Upper lobe of right lung (tissue), 1 donor: ENCODE measurements around the gene AFAP1L2. TPM values are rescaled to one million over a fixed set of nuclear protein-coding genes. Genes with fewer than 3 reads are reported as not detected.

ENCODE experiments used
- ATAC-seq: fragments of 200-7000 bp; cut with Tn5 transposase; one replicate; pipeline ENCODE4 v1.9.1; 2020; ENCODE audit warnings: mild to moderate bottlenecking, moderate library complexity
- DNase-seq: peaks from one replicate; pipeline ENCODE4 v3.0.0-alpha.2; 2020
- H3K27ac ChIP-seq: fragments of 200-600 bp; one replicate; pipeline ENCODE4 v1.8.0; 2022
- H3K27me3 ChIP-seq: fragments of 200-600 bp; one replicate; pipeline ENCODE4 v1.8.0; 2022; ENCODE audit warnings: mild to moderate bottlenecking
- H3K36me3 ChIP-seq: fragments of 200-600 bp; one replicate; pipeline ENCODE4 v1.8.0; 2022
- H3K4me1 ChIP-seq: fragments of 200-600 bp; one replicate; pipeline ENCODE4 v1.8.0; 2022
- H3K4me3 ChIP-seq: fragments of 200-600 bp; one replicate; pipeline ENCODE4 v1.8.0; 2022; ENCODE audit warnings: mild to moderate bottlenecking
- H3K9me3 ChIP-seq: fragments of 200-600 bp; one replicate; pipeline ENCODE4 v1.8.0; 2022
- CTCF ChIP-seq: fragments of 200-600 bp; IDR thresholded peaks from one replicate; pipeline ENCODE4 v1.8.0; 2022; ENCODE audit warnings: antibody characterized with exemption
- intact Hi-C: fragments of 100-400 bp; cut with DNase I; formaldehyde crosslinking; loops from one replicate; pipeline ENCODE4 v1.11.0; 2022
- total RNA-seq: library from RNA; stranded (reverse); fragmentation: NEBNext Ultra II Directional; extraction: Animal tissue kit (Norgen Biotek cat#: 25700); gene quantifications from one replicate; pipeline ENCODE4 v1.2.1, GENCODE V29; 2021
- donor health status: DM: no; HTN: yes; CAD: no; lungs with severe emphysema.

Gene AFAP1L2
- total RNA-seq, 1 donor from 2014 or later, result 10.1 TPM

- Histone ChIP-seq H3K9me3 (no peaks in the 10 kb centered on the region), H3K4me1 (peaks cover 21% of the 10 kb centered on the region), H3K27ac (no peak overlapping the region), H3K4me3 (no peak overlapping the region), H3K27me3 (no peaks in the 10 kb centered on the region), H3K36me3 (no peaks in the 10 kb centered on the region)
- ATAC-seq (no peak), DNase-seq (no peak)
- TF ChIP-seq CTCF, result no peak
- intact Hi-C loops, result no loop called here
Observed at GRCh38 chr10:114372179-114372578, 32.1 kb downstream of the AFAP1L2 start.

GRCh38 chr10:114370966-114371365, 33.3 kb downstream of the AFAP1L2 start:
- H3K4me1 ChIP-seq, result peaks cover 23% of the 10 kb centered on the region
- intact Hi-C loops, result no loop called here
- H3K9me3 ChIP-seq, result no peaks in the 10 kb centered on the region

GRCh38 chr10:114370199-114370598, 34.1 kb downstream of the AFAP1L2 start:
- no peaks in the 10 kb centered on the region for H3K9me3 ChIP-seq
- ATAC-seq (peak; percentile 67), DNase-seq (no peak)
- no peak for TF ChIP-seq CTCF
- H3K27ac ChIP-seq, result no peak overlapping the region
- no peak overlapping the region for H3K4me3 ChIP-seq
- H3K4me1 ChIP-seq, result peaks cover 19% of the 10 kb centered on the region
- H3K27me3 ChIP-seq, result no peaks in the 10 kb centered on the region
- intact Hi-C loops, result no loop called here
- no peaks in the 10 kb centered on the region for H3K36me3 ChIP-seq

More at GRCh38 chr10:114370966-114371365, 33.3 kb downstream of the AFAP1L2 start:
- H3K36me3 ChIP-seq, result no peaks in the 10 kb centered on the region
- no peaks in the 10 kb centered on the region for H3K27me3 ChIP-seq
- no peak overlapping the region for H3K27ac ChIP-seq
- ATAC-seq (no peak), DNase-seq (no peak)
- no peak for TF ChIP-seq CTCF
- no peak overlapping the region for H3K4me3 ChIP-seq

- H3K4me3 ChIP-seq, result no peak overlapping the region
- TF ChIP-seq CTCF, result no peak
- ATAC-seq (no peak), DNase-seq (no peak)
- no peaks in the 10 kb centered on the region for H3K36me3 ChIP-seq
- intact Hi-C loops, result no loop called here
- no peak overlapping the region for H3K27ac ChIP-seq
- no peaks in the 10 kb centered on the region for H3K9me3 ChIP-seq
- H3K27me3 ChIP-seq, result no peaks in the 10 kb centered on the region
- peaks cover 18% of the 10 kb centered on the region for H3K4me1 ChIP-seq
Observed at GRCh38 chr10:114368057-114368391, 36.3 kb downstream of the AFAP1L2 start.

GRCh38 chr10:114367351-114368056, 36.8 kb downstream of the AFAP1L2 start:
- ATAC-seq (no peak), DNase-seq (no peak)
- H3K27ac ChIP-seq, result no peak overlapping the region

More at GRCh38 chr10:114367351-114368056, 36.8 kb downstream of the AFAP1L2 start:
- H3K27me3 ChIP-seq, result no peaks in the 10 kb centered on the region
- H3K36me3 ChIP-seq, result no peaks in the 10 kb centered on the region
- H3K9me3 ChIP-seq, result no peaks in the 10 kb centered on the region
- no peak overlapping the region for H3K4me3 ChIP-seq
- intact Hi-C loops, result no loop called here
- no peak for TF ChIP-seq CTCF
- peaks cover 18% of the 10 kb centered on the region for H3K4me1 ChIP-seq
